HL-60 (cell line): ENCODE results near the gene NFATC1.

ENCODE experiments used
- DNase-seq, 2 experiments: peaks; one replicate each; pipeline ENCODE4 v3.0.0-alpha.2; 2010 to 2020; ENCODE audit warnings: low read depth in 1 of 2, low spot score in 1 of 2
- H3K27ac ChIP-seq: fragments of 250-450 bp; sonication (Bioruptor Pico); replicated peaks from 2 replicates; pipeline ENCODE4 v1.5.1; 2020; ENCODE audit warnings: mild to moderate bottlenecking, moderate library complexity
- H3K27me3 ChIP-seq: fragments of 250-450 bp; sonication (Bioruptor Pico); 2 replicates; pipeline ENCODE4 v1.5.1; 2021; ENCODE audit warnings: mild to moderate bottlenecking, moderate library complexity; ENCODE audit not compliant: insufficient read depth, poor library complexity, severe bottlenecking
- H3K4me3 ChIP-seq: replicated peaks from 2 replicates; pipeline ENCODE4 v1.5.1; 2011; ENCODE audit warnings: mild to moderate bottlenecking, control low read depth, low read length; ENCODE audit not compliant: insufficient read depth
- GABPA ChIP-seq: IDR thresholded peaks from 2 replicates; pipeline ENCODE4 v1.6.1; 2012; ENCODE audit warnings: low read depth
- POLR2AphosphoS5 ChIP-seq: IDR thresholded peaks from 2 replicates; pipeline ENCODE4 v1.6.1; 2012; ENCODE audit warnings: low read depth
- SPI1 ChIP-seq: IDR thresholded peaks from 2 replicates; pipeline ENCODE4 v1.6.1; 2012; ENCODE audit warnings: low read depth, mild to moderate bottlenecking, borderline replicate concordance
- TF ChIP-seq, protein P1 (sequence below): IDR thresholded peaks from one replicate; pipeline ENCODE4 v1.5.1; 2011; ENCODE audit warnings: low read length, control low read depth, inconsistent platforms; ENCODE audit not compliant: insufficient read depth
- TF ChIP-seq, protein P2 (sequence below): IDR thresholded peaks from 2 replicates; pipeline ENCODE4 v1.6.1; 2012; ENCODE audit warnings: low read depth; ENCODE audit not compliant: insufficient replicate concordance

Gene NFATC1

DNA sequence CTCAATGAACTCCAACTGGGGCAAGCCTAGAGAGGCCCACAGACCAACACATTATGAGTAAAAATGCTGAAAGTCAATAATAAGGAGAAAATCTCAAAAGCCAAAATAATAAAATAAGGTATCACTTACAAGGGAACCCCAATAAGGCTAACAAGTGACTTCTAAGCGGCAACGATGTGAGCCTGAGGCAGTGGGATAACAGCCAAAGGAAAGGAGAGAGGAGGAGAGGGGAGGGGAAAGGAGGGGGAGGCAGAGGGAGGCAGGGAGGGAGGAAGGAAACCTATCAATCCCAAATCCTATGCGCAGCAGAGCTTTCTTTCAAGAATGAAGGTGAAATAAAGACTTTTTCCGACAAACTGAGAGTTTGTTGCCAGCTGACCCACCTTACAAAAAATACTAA lies 6.0 kb upstream of the NFATC1 start:
- Histone ChIP-seq H3K27ac (no peak overlapping the region), H3K4me3 (no peak overlapping the region), H3K27me3 (peaks cover 11% of the 10 kb centered on the region)
- no peak for DNase-seq
- TF ChIP-seq GABPA (no peak), POLR2AphosphoS5 (no peak), SPI1 (no peak)
- TF ChIP-seq, protein P1, sequence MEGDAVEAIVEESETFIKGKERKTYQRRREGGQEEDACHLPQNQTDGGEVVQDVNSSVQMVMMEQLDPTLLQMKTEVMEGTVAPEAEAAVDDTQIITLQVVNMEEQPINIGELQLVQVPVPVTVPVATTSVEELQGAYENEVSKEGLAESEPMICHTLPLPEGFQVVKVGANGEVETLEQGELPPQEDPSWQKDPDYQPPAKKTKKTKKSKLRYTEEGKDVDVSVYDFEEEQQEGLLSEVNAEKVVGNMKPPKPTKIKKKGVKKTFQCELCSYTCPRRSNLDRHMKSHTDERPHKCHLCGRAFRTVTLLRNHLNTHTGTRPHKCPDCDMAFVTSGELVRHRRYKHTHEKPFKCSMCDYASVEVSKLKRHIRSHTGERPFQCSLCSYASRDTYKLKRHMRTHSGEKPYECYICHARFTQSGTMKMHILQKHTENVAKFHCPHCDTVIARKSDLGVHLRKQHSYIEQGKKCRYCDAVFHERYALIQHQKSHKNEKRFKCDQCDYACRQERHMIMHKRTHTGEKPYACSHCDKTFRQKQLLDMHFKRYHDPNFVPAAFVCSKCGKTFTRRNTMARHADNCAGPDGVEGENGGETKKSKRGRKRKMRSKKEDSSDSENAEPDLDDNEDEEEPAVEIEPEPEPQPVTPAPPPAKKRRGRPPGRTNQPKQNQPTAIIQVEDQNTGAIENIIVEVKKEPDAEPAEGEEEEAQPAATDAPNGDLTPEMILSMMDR: no peak
- TF ChIP-seq, protein P2, sequence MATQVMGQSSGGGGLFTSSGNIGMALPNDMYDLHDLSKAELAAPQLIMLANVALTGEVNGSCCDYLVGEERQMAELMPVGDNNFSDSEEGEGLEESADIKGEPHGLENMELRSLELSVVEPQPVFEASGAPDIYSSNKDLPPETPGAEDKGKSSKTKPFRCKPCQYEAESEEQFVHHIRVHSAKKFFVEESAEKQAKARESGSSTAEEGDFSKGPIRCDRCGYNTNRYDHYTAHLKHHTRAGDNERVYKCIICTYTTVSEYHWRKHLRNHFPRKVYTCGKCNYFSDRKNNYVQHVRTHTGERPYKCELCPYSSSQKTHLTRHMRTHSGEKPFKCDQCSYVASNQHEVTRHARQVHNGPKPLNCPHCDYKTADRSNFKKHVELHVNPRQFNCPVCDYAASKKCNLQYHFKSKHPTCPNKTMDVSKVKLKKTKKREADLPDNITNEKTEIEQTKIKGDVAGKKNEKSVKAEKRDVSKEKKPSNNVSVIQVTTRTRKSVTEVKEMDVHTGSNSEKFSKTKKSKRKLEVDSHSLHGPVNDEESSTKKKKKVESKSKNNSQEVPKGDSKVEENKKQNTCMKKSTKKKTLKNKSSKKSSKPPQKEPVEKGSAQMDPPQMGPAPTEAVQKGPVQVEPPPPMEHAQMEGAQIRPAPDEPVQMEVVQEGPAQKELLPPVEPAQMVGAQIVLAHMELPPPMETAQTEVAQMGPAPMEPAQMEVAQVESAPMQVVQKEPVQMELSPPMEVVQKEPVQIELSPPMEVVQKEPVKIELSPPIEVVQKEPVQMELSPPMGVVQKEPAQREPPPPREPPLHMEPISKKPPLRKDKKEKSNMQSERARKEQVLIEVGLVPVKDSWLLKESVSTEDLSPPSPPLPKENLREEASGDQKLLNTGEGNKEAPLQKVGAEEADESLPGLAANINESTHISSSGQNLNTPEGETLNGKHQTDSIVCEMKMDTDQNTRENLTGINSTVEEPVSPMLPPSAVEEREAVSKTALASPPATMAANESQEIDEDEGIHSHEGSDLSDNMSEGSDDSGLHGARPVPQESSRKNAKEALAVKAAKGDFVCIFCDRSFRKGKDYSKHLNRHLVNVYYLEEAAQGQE: no peak

DNA sequence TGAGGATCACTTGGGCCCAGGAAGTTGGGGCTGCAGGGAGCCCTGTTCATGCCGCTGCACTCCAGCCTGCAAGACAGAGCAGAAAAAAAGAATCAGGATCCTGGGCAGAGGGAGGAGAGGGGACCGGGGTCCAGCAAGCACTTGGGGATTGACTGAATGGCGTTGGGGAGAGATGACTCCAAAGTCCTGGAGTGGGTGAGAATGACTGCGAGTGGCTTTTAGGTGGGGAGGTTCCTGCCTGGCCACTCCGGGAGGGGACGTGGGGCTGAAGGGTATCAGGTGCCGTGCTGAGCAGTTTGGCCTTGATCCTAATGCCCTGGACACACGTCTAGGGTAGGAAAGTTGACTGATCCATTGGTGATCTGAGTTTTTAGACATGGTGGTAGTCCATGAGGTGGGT lies 3.5 kb upstream of the NFATC1 start:
- no peak for DNase-seq
- TF ChIP-seq POLR2AphosphoS5 (no peak), SPI1 (no peak), GABPA (no peak)
- TF ChIP-seq, protein P1: no peak
- TF ChIP-seq, protein P2: no peak
- Histone ChIP-seq H3K27ac (no peak overlapping the region), H3K27me3 (peaks cover 15% of the 10 kb centered on the region), H3K4me3 (no peak overlapping the region)

DNA sequence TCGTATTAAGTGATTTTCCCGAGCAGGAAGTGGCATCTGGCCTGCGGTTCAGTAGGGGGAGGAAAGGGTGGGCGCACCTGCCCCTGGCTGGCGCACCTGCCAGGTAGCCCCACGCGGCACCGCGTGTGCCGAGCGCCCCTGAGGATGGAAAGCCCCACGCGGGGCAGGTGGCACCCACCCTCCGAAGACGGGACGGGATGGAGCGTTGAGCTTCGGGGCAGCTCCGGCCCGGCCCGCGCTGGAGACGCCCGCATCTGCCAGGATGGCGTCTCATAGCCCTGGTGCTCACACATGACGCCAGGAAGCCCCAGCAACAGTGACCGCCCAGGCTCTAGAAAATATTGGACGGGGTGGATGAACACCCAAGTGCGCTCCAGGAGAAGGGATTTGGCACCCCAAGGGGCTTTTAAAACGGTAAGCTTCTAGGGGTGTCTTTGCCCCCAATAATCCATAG lies 2.5 kb upstream of the NFATC1 start:
- Histone ChIP-seq H3K27me3 (peaks cover 15% of the 10 kb centered on the region), H3K27ac (no peak overlapping the region), H3K4me3 (peak overlapping the region; percentile 58)
- TF ChIP-seq, protein P1: no peak
- TF ChIP-seq SPI1 (no peak), GABPA (no peak), POLR2AphosphoS5 (no peak; the same call in 1 of the 2 replicates)
- TF ChIP-seq, protein P2: no peak
- DNase-seq: no peak
